Measurements from ENCODE around the gene C6orf89. TPM values are rescaled to one million over a fixed set of nuclear protein-coding genes. Genes with fewer than 3 reads are reported as not detected.

C6orf89 gene
- polyA plus RNA-seq (2011; rRNA removed) (59.7 and 60.4 TPM in 2 replicates), polyA minus RNA-seq (2011; rRNA and poly(A)+ RNA removed) (33.6 and 37.3 TPM in 2 replicates)

GRCh38 chr6:36885461-36886401 is at the start of gene C6orf89:
C6orf89 (plus strand) TSS chr6:36885952; CDS start chr6:36899445, 13,493 bp downstream.
- peak within 1 kb of the TSS; percentile 85 for H3K4me3 ChIP-seq (ENCODE audit: low read depth, low read length)
- POLR2A ChIA-PET: interaction anchor here (0.6 to 1.4 kb wide), 6 partner anchors 11 to 324 kb away, joined by 3 to 7 read pairs (median 4); partner anchors contain the start of genes MTCH1 and PPIL1
- H3K9me3 ChIP-seq (ENCODE audit: control insufficient read depth, insufficient read depth, low read length): no peaks in the 10 kb centered on the region

GRCh38 chr6:36836111-36837021 is 49.4 kb upstream of the C6orf89 start:
- ChIA-PET POLR2A (no interaction called here), CTCF (interaction anchor here (0.8 kb wide), 1 partner anchor 10 kb away, joined by 3 read pairs; no protein-coding TSS in a partner anchor)
- no peak for DNase-seq (ENCODE audit: low read depth, low spot score)
- no peak overlapping the region for H3K4me3 ChIP-seq (ENCODE audit: low read depth, low read length)
- no peaks in the 10 kb centered on the region; the same call in 1 of the 2 replicates for H3K9me3 ChIP-seq (ENCODE audit: control insufficient read depth, insufficient read depth, low read length)
- peaks cover 36% of the 10 kb centered on the region for H3K27me3 ChIP-seq (ENCODE audit: control insufficient read depth, insufficient read depth, low read length)
- H3K27ac ChIP-seq (ENCODE audit: low read depth, low read length): no peak overlapping the region
- no peak for TF ChIP-seq CTCF (IDR thresholded peaks at IDR 0.05; ENCODE audit: low read depth, low read length)

More at GRCh38 chr6:36885461-36886401, at the start of gene C6orf89:
- CTCF ChIA-PET: interaction anchor here (0.6 to 6.7 kb wide), 40 partner anchors 9 to 392 kb away, joined by 3 to 97 read pairs (median 4); partner anchors contain the start of genes MTCH1 and PPIL1
- peak within 1 kb of the TSS; percentile 22 for H3K27ac ChIP-seq (ENCODE audit: low read depth, low read length)
- peak; percentile 95 for DNase-seq (ENCODE audit: low read depth, low spot score)
- peak; percentile 85 for TF ChIP-seq CTCF (IDR thresholded peaks at IDR 0.05; ENCODE audit: low read depth, low read length)
- H3K27me3 ChIP-seq (ENCODE audit: control insufficient read depth, insufficient read depth, low read length): no peaks in the 10 kb centered on the region

GRCh38 chr6:36837022-36837339 is 48.8 kb upstream of the C6orf89 start:
- H3K4me3 ChIP-seq (ENCODE audit: low read depth, low read length): no peak overlapping the region

GRCh38 chr6:36837686-36838085 is 48.1 kb upstream of the C6orf89 start:
- no peak for TF ChIP-seq CTCF (IDR thresholded peaks at IDR 0.05; ENCODE audit: low read depth, low read length)
- H3K9me3 ChIP-seq (ENCODE audit: control insufficient read depth, insufficient read depth, low read length): no peaks in the 10 kb centered on the region; the same call in 1 of the 2 replicates
- H3K27ac ChIP-seq (ENCODE audit: low read depth, low read length): no peak overlapping the region
- peaks cover 36% of the 10 kb centered on the region for H3K27me3 ChIP-seq (ENCODE audit: control insufficient read depth, insufficient read depth, low read length)
- POLR2A ChIA-PET: no interaction called here
- no peak overlapping the region for H3K4me3 ChIP-seq (ENCODE audit: low read depth, low read length)
- CTCF ChIA-PET: no interaction called here
- DNase-seq (ENCODE audit: low read depth, low spot score): no peak

More at GRCh38 chr6:36837022-36837339, 48.8 kb upstream of the C6orf89 start:
- Histone ChIP-seq H3K27me3 (ENCODE audit: control insufficient read depth, insufficient read depth, low read length) (peaks cover 36% of the 10 kb centered on the region), H3K9me3 (ENCODE audit: control insufficient read depth, insufficient read depth, low read length) (no peaks in the 10 kb centered on the region; the same call in 1 of the 2 replicates), H3K27ac (ENCODE audit: low read depth, low read length) (no peak overlapping the region)
- ChIA-PET CTCF (no interaction called here), POLR2A (no interaction called here)
- DNase-seq (ENCODE audit: low read depth, low spot score): no peak
- no peak for TF ChIP-seq CTCF (IDR thresholded peaks at IDR 0.05; ENCODE audit: low read depth, low read length)

Data from AG04450 (cell line).